Measurements from ENCODE around the gene PTPRZ1. TPM values are rescaled to one million over a fixed set of nuclear protein-coding genes. Genes with fewer than 3 reads are reported as not detected.
A peak's percentile ranks its signal among the peaks of the same experiment; 100 is the strongest.

PTPRZ1 gene
- total and polyA plus RNA-seq, 2 of the 8 experiments (the other 6 are each of a cell fraction or from before 2014, with no cell fraction given) = 112 to 135 TPM

DNA sequence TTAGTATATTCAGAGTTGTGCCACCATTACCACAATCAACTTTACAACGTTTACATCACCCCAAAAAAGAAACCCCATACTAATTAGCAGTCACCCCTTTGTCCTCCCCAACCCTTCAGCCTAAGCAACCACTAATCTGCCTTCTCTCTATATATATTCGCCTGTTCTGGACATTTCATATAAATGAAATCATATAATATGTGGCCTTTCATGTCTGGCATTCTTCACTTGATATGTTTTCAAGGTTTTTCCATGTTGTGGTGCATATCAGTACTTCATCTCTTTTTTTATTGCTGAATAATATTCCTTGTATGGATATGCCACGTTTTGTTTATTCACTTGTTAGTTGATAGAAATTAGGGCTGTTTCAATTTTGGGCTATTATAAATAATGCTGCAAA, 200.7 kb downstream of the PTPRZ1 start (continued):
- no peak for TF ChIP-seq MAFK (IDR thresholded peaks at IDR 0.05; ENCODE audit: low read depth, low read length)
- TF ChIP-seq KDM4A (IDR thresholded peaks at IDR 0.05; ENCODE audit: low read depth, low read length, severe bottlenecking) = no peak
- TF ChIP-seq, protein P1, sequence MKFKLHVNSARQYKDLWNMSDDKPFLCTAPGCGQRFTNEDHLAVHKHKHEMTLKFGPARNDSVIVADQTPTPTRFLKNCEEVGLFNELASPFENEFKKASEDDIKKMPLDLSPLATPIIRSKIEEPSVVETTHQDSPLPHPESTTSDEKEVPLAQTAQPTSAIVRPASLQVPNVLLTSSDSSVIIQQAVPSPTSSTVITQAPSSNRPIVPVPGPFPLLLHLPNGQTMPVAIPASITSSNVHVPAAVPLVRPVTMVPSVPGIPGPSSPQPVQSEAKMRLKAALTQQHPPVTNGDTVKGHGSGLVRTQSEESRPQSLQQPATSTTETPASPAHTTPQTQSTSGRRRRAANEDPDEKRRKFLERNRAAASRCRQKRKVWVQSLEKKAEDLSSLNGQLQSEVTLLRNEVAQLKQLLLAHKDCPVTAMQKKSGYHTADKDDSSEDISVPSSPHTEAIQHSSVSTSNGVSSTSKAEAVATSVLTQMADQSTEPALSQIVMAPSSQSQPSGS (IDR thresholded peaks at IDR 0.05; ENCODE audit: low read length) = peak; percentile 68; the same call in 1 of the 2 replicates
- TF ChIP-seq CREB1 (IDR thresholded peaks at IDR 0.05) = no peak
- no peak for TF ChIP-seq CBX8 (IDR thresholded peaks at IDR 0.05; ENCODE audit: borderline replicate concordance, low read depth, low read length)
- TF ChIP-seq CBX5 (IDR thresholded peaks at IDR 0.05; ENCODE audit: low read depth, low read length) = no peak

All from H1 (cell line).